Suprapubic skin (tissue), 3 donors: ENCODE results near the gene TMTC2.

ENCODE experiments used
- EP300 ChIP-seq: sonication (generic); formaldehyde crosslinking; IDR thresholded peaks from one replicate; pipeline ENCODE4 v1.6.1; 2017; ENCODE audit warnings: antibody characterized with exemption
- TF ChIP-seq, protein P1 (sequence below), 2 donors: fragments of 200-600 bp in 1 of 2; fragments of 450-650 bp in 1 of 2; sonication (generic) in 1 of 2; IDR thresholded peaks; one replicate each; pipeline ENCODE4 v1.5.1; 2016 to 2019; ENCODE audit warnings: antibody characterized with exemption in 2 of 2, mild to moderate bottlenecking in 1 of 2, moderate library complexity in 1 of 2

GRCh38 chr12:83145325-83145840, 458.7 kb downstream of the TMTC2 start:
- TF ChIP-seq, protein P1, sequence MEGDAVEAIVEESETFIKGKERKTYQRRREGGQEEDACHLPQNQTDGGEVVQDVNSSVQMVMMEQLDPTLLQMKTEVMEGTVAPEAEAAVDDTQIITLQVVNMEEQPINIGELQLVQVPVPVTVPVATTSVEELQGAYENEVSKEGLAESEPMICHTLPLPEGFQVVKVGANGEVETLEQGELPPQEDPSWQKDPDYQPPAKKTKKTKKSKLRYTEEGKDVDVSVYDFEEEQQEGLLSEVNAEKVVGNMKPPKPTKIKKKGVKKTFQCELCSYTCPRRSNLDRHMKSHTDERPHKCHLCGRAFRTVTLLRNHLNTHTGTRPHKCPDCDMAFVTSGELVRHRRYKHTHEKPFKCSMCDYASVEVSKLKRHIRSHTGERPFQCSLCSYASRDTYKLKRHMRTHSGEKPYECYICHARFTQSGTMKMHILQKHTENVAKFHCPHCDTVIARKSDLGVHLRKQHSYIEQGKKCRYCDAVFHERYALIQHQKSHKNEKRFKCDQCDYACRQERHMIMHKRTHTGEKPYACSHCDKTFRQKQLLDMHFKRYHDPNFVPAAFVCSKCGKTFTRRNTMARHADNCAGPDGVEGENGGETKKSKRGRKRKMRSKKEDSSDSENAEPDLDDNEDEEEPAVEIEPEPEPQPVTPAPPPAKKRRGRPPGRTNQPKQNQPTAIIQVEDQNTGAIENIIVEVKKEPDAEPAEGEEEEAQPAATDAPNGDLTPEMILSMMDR (IDR thresholded peaks at IDR 0.05): no peak
- no peak for TF ChIP-seq EP300
